Measurements from ENCODE around the gene NAALADL2. TPM values are rescaled to one million over a fixed set of nuclear protein-coding genes. Genes with fewer than 3 reads are reported as not detected.

Gene NAALADL2
- total RNA-seq, 2 experiments from 2014 or later = 0.30 to 1.2 TPM

DNA sequence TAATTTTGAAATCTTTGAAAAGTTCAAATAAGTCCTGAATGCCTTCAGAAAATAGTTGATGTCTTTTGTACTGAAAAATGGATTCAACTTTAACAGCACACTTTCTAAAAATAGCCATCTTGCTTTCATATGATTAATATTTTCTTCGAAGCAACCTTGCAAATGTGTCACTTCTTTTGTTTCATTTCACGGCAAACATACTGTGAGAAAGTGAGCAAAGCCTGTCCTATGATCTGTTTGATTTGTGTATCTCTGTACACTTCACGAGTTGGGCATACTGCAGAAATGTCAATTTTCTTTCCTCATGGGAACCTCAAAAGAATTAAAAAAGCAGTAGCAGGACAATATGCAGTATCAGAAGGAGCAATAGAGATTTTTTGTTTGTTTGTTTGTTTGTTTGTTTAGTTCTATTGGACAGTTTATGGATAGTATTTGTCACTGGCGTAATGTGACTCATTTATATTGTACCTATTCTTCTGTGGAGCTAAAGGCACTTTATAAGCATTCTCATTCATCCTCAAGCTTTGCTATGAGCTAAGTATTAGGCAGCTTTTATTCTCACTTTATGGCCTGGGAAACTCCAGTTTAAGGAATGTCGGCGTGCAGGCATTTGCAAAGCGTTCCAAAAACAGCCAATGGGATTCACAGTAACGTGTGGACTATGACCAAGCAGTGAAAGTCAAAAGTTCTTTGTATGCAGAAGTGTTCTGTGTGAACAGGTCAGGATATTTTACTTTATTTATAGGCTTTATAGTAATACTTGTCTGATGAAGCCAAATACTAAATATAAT, 572.0 kb downstream of the NAALADL2 start:
- Histone ChIP-seq H3K27me3 (ENCODE audit: control insufficient read depth in 1 of 2, insufficient read depth in 2 of 2, low read length in 2 of 2) (no peaks in the 10 kb centered on the region), H3K27ac (ENCODE audit: low read depth in 1 of 2, low read length in 2 of 2) (no peak overlapping the region), H3K9me3 (ENCODE audit: control insufficient read depth in 1 of 2, insufficient read depth in 1 of 2, low read length in 2 of 2) (peaks cover 0 to under 1% of the 10 kb centered on the region in 2 experiments), H3K4me3 (ENCODE audit: low read length) (no peak overlapping the region), H3K36me3 (ENCODE audit: insufficient read depth, low read length) (no peaks in the 10 kb centered on the region), H3K4me1 (ENCODE audit: insufficient read depth, low read length) (no peaks in the 10 kb centered on the region)
- ChIA-PET CTCF (no interaction called here), POLR2A (no interaction called here)
- H3K9me3 Mint-ChIP-seq = no peaks in the 10 kb centered on the region
- intact Hi-C loops (cut with DNase I, micrococcal nuclease) = no loop called here
- no peaks in the 10 kb centered on the region for H3K4me1 Mint-ChIP-seq (ENCODE audit: low read depth)
- no peak overlapping the region for H3K4me3 Mint-ChIP-seq
- no peaks in the 10 kb centered on the region for H3K27me3 Mint-ChIP-seq
- H3K36me3 Mint-ChIP-seq (ENCODE audit: low read depth) = no peaks in the 10 kb centered on the region
- H3K27ac Mint-ChIP-seq = no peak overlapping the region
- ATAC-seq (ENCODE audit: poor library complexity) (no peak), DNase-seq (no peak)
- TF ChIP-seq, protein P1, sequence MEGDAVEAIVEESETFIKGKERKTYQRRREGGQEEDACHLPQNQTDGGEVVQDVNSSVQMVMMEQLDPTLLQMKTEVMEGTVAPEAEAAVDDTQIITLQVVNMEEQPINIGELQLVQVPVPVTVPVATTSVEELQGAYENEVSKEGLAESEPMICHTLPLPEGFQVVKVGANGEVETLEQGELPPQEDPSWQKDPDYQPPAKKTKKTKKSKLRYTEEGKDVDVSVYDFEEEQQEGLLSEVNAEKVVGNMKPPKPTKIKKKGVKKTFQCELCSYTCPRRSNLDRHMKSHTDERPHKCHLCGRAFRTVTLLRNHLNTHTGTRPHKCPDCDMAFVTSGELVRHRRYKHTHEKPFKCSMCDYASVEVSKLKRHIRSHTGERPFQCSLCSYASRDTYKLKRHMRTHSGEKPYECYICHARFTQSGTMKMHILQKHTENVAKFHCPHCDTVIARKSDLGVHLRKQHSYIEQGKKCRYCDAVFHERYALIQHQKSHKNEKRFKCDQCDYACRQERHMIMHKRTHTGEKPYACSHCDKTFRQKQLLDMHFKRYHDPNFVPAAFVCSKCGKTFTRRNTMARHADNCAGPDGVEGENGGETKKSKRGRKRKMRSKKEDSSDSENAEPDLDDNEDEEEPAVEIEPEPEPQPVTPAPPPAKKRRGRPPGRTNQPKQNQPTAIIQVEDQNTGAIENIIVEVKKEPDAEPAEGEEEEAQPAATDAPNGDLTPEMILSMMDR (IDR thresholded peaks at IDR 0.05) = no peak

DNA sequence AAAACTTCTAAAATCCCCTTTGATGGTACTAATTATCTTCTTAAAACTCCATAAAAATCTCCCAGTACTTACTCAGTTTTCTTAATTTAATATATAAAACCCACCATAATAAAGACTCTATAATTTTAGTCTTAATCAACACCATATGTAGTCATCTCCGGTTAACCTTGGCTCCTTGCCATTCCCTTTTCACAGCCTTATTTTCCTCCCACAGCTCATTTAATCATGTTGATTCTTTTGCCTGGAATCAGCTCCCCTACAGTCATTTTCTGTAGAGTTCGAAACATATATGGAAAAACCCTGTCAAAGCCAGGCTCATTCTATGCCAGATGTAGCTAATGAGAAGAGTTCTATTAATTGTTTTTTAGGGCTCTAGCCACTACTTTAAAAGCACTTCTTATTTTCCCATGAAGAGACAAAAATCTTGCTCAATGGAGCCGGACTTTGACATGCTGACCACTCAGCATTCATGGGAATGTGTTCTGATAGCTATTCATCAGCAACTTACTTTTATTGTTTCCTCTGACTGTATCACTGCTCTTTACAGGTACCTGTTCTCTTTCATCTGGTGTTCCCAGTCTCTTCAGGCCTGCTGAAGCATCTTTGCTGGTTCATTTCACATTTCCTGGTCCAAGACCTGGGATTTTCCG, 573.4 kb downstream of the NAALADL2 start:
- DNase-seq (no peak), ATAC-seq (ENCODE audit: poor library complexity) (no peak)
- intact Hi-C loops (cut with DNase I, micrococcal nuclease) = no loop called here
- POLR2A ChIA-PET = no interaction called here
- Histone ChIP-seq H3K9me3 (ENCODE audit: control insufficient read depth in 1 of 2, insufficient read depth in 1 of 2, low read length in 2 of 2) (no peaks in the 10 kb centered on the region), H3K4me1 (ENCODE audit: insufficient read depth, low read length) (no peaks in the 10 kb centered on the region), H3K27me3 (ENCODE audit: control insufficient read depth in 1 of 2, insufficient read depth in 2 of 2, low read length in 2 of 2) (no peaks in the 10 kb centered on the region), H3K27ac (ENCODE audit: low read depth in 1 of 2, low read length in 2 of 2) (no peak overlapping the region), H3K36me3 (ENCODE audit: insufficient read depth, low read length) (no peaks in the 10 kb centered on the region), H3K4me3 (ENCODE audit: low read length) (no peak overlapping the region)
- TF ChIP-seq, protein P1 (IDR thresholded peaks at IDR 0.05) = no peak
- H3K27ac Mint-ChIP-seq = no peak overlapping the region
- no peaks in the 10 kb centered on the region for H3K27me3 Mint-ChIP-seq
- H3K9me3 Mint-ChIP-seq = no peaks in the 10 kb centered on the region
- no peaks in the 10 kb centered on the region for H3K36me3 Mint-ChIP-seq (ENCODE audit: low read depth)
- no peaks in the 10 kb centered on the region for H3K4me1 Mint-ChIP-seq (ENCODE audit: low read depth)
- CTCF ChIA-PET = no interaction called here
- no peak overlapping the region for H3K4me3 Mint-ChIP-seq

DNA sequence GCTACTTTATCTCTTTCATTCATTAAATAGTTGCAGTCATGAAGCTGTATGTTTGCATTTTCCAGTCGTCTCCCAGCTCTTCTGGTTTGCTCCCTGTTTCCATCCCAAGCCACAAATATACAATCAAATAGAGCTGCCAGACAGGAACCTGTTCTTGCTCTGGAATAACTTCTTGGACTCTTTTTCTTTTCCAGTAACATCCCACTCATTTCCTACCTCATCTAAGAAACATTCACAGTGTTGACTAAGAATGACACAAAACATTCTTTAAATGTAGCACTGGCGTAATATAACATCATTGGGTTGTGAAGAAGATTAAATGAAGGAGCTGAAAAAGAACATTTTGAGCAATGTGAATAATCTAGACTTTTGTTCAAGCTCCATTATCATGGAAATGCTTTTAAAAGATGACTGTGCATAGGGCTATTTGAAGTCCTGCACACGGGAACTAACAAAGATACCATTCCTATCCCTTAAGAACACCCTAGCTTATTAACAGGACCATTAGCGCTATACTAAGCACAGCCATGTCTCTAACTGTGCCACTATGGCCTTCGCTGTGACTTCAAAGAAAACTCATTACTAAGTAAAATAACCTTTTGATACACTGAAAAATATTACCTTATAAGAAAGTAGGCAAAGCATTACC, 574.0 kb downstream of the NAALADL2 start:
- no peaks in the 10 kb centered on the region for H3K9me3 Mint-ChIP-seq
- Histone ChIP-seq H3K9me3 (ENCODE audit: control insufficient read depth in 1 of 2, insufficient read depth in 1 of 2, low read length in 2 of 2) (no peaks in the 10 kb centered on the region), H3K27me3 (ENCODE audit: control insufficient read depth in 1 of 2, insufficient read depth in 2 of 2, low read length in 2 of 2) (no peaks in the 10 kb centered on the region), H3K27ac (ENCODE audit: low read depth in 1 of 2, low read length in 2 of 2) (no peak overlapping the region), H3K4me1 (ENCODE audit: insufficient read depth, low read length) (no peaks in the 10 kb centered on the region), H3K4me3 (ENCODE audit: low read length) (no peak overlapping the region), H3K36me3 (ENCODE audit: insufficient read depth, low read length) (no peaks in the 10 kb centered on the region)
- CTCF ChIA-PET = no interaction called here
- intact Hi-C loops (cut with DNase I, micrococcal nuclease) = no loop called here
- DNase-seq = no peak
- no peaks in the 10 kb centered on the region for H3K36me3 Mint-ChIP-seq (ENCODE audit: low read depth)
- H3K27me3 Mint-ChIP-seq = no peaks in the 10 kb centered on the region
- H3K4me1 Mint-ChIP-seq (ENCODE audit: low read depth) = no peaks in the 10 kb centered on the region
- H3K4me3 Mint-ChIP-seq = no peak overlapping the region
- no peak for ATAC-seq (ENCODE audit: poor library complexity)
- TF ChIP-seq, protein P1 (IDR thresholded peaks at IDR 0.05) = no peak
- no peak overlapping the region for H3K27ac Mint-ChIP-seq
- POLR2A ChIA-PET = no interaction called here

All from CD4-positive, alpha-beta T cell (primary cell).